ENCODE measurements around the gene ARHGAP6.

Gene ARHGAP6

DNA sequence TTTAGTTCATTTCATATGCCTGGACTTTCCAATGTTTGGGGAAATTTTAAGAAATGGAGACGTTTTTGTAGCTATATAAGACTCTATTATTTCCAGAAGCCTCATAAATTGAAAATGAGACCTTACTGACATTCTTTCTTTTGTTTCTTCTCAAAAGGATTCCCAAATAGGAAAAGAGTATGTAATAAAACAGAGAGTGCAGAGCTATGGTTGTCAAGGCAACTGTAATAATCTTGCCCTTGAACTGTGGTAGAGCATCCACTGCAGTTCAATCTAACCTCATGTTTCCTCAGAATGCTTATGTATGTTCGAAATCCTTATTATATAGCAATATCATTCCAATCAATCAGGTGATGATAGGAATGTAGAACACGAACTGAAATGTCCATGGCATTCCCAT, 318.4 kb downstream of the ARHGAP6 start:
- TF ChIP-seq, protein P1, sequence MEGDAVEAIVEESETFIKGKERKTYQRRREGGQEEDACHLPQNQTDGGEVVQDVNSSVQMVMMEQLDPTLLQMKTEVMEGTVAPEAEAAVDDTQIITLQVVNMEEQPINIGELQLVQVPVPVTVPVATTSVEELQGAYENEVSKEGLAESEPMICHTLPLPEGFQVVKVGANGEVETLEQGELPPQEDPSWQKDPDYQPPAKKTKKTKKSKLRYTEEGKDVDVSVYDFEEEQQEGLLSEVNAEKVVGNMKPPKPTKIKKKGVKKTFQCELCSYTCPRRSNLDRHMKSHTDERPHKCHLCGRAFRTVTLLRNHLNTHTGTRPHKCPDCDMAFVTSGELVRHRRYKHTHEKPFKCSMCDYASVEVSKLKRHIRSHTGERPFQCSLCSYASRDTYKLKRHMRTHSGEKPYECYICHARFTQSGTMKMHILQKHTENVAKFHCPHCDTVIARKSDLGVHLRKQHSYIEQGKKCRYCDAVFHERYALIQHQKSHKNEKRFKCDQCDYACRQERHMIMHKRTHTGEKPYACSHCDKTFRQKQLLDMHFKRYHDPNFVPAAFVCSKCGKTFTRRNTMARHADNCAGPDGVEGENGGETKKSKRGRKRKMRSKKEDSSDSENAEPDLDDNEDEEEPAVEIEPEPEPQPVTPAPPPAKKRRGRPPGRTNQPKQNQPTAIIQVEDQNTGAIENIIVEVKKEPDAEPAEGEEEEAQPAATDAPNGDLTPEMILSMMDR (IDR thresholded peaks at IDR 0.05; ENCODE audit: low read depth, low read length), result no peak
- H3K27ac ChIP-seq, result no peak overlapping the region
- DNase-seq, result no peak
- peaks cover 9% of the 10 kb centered on the region for H3K27me3 ChIP-seq (ENCODE audit: insufficient read depth, low read depth, severe bottlenecking)
- H3K4me3 ChIP-seq (ENCODE audit: low read depth, low read length), result no peak overlapping the region
- H3K9me3 ChIP-seq (ENCODE audit: severe bottlenecking), result no peaks in the 10 kb centered on the region
- H3K36me3 ChIP-seq, result no peaks in the 10 kb centered on the region

DNA sequence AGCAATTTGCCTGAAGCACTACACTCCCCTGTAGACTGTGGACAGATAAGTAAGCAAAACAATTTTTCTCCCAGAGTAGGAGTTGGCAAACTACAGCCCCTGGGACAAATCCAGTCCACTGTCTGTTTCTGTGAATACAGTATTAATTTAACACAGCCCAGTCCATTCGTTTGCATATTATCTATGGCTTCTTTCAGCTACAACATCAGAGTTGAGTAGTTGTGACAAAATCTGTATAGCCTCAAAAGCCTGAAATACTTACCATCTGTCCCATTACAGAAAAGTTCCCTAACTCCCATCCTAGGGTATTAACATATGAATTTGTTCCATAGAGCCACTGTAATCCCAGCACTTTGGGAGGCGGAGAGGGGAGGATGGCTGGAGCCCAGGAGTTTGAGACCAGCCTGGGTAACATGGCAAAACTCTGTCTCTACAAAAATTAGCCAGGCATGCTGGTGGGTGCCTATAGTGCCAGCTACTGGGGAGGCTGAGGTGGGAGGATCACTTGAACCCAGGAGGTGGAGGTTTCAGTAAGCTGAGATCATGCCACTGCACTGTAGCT, 319.5 kb downstream of the ARHGAP6 start:
- TF ChIP-seq, protein P1 (IDR thresholded peaks at IDR 0.05; ENCODE audit: low read depth, low read length), result no peak
- H3K27me3 ChIP-seq (ENCODE audit: insufficient read depth, low read depth, severe bottlenecking), result peaks cover 7% of the 10 kb centered on the region
- H3K27ac ChIP-seq, result no peak overlapping the region
- H3K4me3 ChIP-seq (ENCODE audit: low read depth, low read length), result no peak overlapping the region
- DNase-seq, result no peak
- no peaks in the 10 kb centered on the region for H3K9me3 ChIP-seq (ENCODE audit: severe bottlenecking)
- H3K36me3 ChIP-seq, result no peaks in the 10 kb centered on the region

DNA sequence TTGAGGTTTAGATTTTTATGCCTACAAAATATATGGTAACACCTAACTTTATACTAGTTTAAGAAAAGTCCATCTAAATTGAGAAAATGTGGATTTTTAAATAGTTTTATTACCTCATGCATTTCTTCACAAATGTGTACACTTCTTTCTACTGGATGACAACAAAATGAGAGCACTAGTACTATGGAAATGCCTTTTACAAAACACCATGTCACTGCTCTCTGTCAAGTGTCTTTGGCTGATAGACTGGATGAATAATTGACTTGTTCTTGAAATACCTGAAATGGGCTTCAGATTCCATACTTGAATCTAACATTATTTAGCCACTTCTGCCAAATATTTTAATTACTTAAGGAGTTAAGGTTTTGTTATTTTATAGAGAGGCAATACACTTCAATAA, 323.0 kb downstream of the ARHGAP6 start:
- TF ChIP-seq, protein P1 (IDR thresholded peaks at IDR 0.05; ENCODE audit: low read depth, low read length), result no peak
- Histone ChIP-seq H3K27ac (no peak overlapping the region), H3K9me3 (ENCODE audit: severe bottlenecking) (no peaks in the 10 kb centered on the region), H3K27me3 (ENCODE audit: insufficient read depth, low read depth, severe bottlenecking) (peaks cover 14% of the 10 kb centered on the region), H3K36me3 (no peaks in the 10 kb centered on the region), H3K4me3 (ENCODE audit: low read depth, low read length) (no peak overlapping the region)
- DNase-seq, result no peak

DNA sequence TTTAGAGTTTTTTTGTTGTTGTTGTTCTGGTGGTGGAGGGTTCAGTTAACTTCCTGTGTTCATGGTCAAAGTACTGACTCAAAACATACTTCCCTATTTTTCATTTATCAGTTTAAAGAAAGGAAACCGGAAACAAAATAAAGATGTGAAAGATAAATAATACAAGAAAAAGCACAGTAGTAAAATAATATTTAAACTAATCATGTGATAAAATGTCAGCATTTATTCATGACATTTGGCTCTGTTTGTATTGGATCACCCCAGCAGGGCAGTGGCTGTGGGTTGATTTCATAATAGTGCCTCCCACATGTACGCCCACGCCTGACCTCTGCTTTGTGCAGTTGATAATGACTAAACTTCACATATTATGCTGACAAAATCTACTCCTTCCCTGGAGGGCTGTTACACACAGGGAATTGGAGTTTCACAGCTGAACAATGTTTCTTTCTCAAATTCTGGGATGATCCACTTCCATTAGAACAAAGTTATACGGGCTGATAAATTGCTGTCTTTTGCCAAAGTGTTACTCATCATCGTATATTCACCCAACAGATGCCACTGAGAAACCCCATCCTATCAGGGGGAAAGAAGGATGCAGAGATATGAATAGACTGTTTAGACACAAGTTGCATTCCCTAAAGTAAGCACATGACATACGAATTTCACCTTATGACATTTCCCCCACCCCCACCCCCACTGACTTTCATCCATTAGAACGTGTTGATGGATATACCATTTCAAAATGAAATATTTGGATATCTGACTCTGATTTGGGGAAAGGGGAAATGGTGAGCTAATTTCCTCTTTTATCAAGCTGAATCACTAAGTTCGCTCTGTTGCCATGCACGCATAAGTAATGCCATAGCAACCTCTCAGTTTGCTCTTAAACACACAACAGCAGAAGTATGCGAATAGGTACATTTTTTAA, 324.2 kb downstream of the ARHGAP6 start:
- Histone ChIP-seq H3K27me3 (ENCODE audit: insufficient read depth, low read depth, severe bottlenecking) (peaks cover 15% of the 10 kb centered on the region), H3K27ac (no peak overlapping the region), H3K36me3 (no peaks in the 10 kb centered on the region), H3K9me3 (ENCODE audit: severe bottlenecking) (no peaks in the 10 kb centered on the region), H3K4me3 (ENCODE audit: low read depth, low read length) (no peak overlapping the region)
- no peak for DNase-seq
- TF ChIP-seq, protein P1 (IDR thresholded peaks at IDR 0.05; ENCODE audit: low read depth, low read length), result no peak

DNA sequence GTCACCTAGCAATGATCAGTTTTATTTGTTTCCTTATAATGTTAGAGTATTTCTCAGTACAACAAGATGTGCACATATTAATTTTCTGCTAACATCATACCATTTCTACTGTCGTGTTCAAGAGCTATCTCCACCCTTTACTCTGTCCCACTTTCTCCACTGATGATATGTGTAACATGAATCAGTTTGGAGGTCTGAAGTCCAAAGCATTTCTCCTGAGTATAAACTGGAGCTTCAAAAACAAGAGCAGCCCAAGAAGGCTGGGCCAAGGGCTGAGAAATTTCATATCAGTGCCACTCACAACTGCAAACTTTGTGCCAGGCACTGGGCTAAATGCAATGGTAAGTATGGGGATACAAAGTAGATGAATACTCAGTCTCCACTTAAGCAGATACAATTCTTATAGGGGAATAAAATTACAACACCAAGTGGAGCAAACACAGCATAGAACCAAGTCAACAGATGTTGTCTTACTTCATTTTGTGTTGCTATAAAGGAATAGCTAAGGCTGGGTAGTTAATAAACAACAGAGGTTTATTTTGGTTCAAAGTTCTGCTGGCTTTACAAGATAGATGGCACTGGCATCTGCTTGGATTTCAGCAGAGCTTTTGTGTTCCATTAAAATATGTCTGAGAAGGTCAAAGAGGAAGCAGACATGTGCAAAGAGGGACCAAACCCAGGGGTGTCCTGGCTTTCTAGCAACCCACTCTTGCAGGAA, 328.3 kb downstream of the ARHGAP6 start:
- H3K27me3 ChIP-seq (ENCODE audit: insufficient read depth, low read depth, severe bottlenecking), result peaks cover 17% of the 10 kb centered on the region
- TF ChIP-seq, protein P1 (IDR thresholded peaks at IDR 0.05; ENCODE audit: low read depth, low read length), result no peak
- H3K4me3 ChIP-seq (ENCODE audit: low read depth, low read length), result no peak overlapping the region
- no peak for DNase-seq
- H3K36me3 ChIP-seq, result no peaks in the 10 kb centered on the region
- no peak overlapping the region for H3K27ac ChIP-seq
- H3K9me3 ChIP-seq (ENCODE audit: severe bottlenecking), result no peaks in the 10 kb centered on the region

All from WERI-Rb-1 (cell line).